OCI-LY7 (cell line): ENCODE results near the gene ELAC2. TPM values are rescaled to one million over a fixed set of nuclear protein-coding genes. Genes with fewer than 3 reads are reported as not detected.

Experiments
- BruUV-seq: library from RNA; stranded (reverse); fragments of 400-500 nt; replicated peaks from 2 replicates; lab custom pipeline; 2021; lab: Mats Ljungman, UMichigan
- CTCF ChIA-PET: fragments of 300-600 bp; sonication (Branson Sonifier 250); formaldehyde crosslinking; loops from one replicate; lab custom pipeline; 2022; ENCODE audit warnings: antibody characterized with exemption; ENCODE audit not compliant: unreplicated experiment; lab: Charles Lee
- POLR2A ChIA-PET: fragments of 300-600 bp; sonication (Branson Sonifier 250); formaldehyde crosslinking; loops from one replicate; lab custom pipeline; 2022; ENCODE audit warnings: antibody characterized with exemption; lab: Charles Lee
- DNase-seq: peaks from one replicate; pipeline ENCODE4 v3.0.0-alpha.2; 2015; ENCODE audit warnings: low spot score
- H2AFZ ChIP-seq: fragments of 200-600 bp; sonication (generic), shearing (Covaris generic); 2 replicates; pipeline ENCODE4 v1.6.1; 2014; ENCODE audit warnings: mild to moderate bottlenecking, antibody characterized with exemption, low read length, moderate library complexity
- H3K27ac ChIP-seq: fragments of 200-600 bp; sonication (generic); 2 replicates; pipeline ENCODE4 v1.5.1; 2014; ENCODE audit warnings: mixed run types, low read depth, mild to moderate bottlenecking, moderate library complexity, low read length, inconsistent platforms; ENCODE audit not compliant: poor library complexity, severe bottlenecking
- H3K36me3 ChIP-seq: fragments of 200-600 bp; sonication (generic); 2 replicates; pipeline ENCODE4 v1.6.1; 2014; ENCODE audit warnings: mild to moderate bottlenecking, antibody characterized with exemption, low read length, moderate library complexity, mixed read lengths; ENCODE audit not compliant: insufficient read depth
- H3K4me1 ChIP-seq: fragments of 200-600 bp; sonication (generic); 2 replicates; pipeline ENCODE4 v1.5.1; 2014; ENCODE audit warnings: mild to moderate bottlenecking, low read length; ENCODE audit not compliant: insufficient read depth, poor library complexity, severe bottlenecking
- H3K4me2 ChIP-seq: fragments of 200-600 bp; sonication (generic); 2 replicates; pipeline ENCODE4 v1.6.1; 2014; ENCODE audit warnings: mild to moderate bottlenecking, low read length
- H3K4me3 ChIP-seq: fragments of 200-600 bp; sonication (generic); 2 replicates; pipeline ENCODE4 v1.5.1; 2014; ENCODE audit warnings: mild to moderate bottlenecking, low read depth, low read length; ENCODE audit not compliant: poor library complexity, severe bottlenecking
- H3K79me2 ChIP-seq: fragments of 200-600 bp; sonication (generic); 2 replicates; pipeline ENCODE4 v1.6.1; 2016; ENCODE audit warnings: low read depth, mild to moderate bottlenecking, low read length, moderate library complexity, mixed read lengths; ENCODE audit not compliant: insufficient read depth
- H3K9me2 ChIP-seq: fragments of 200-600 bp; sonication (generic); 2 replicates; pipeline ENCODE4 v1.6.1; 2016; ENCODE audit warnings: mild to moderate bottlenecking, low read length, mixed read lengths; ENCODE audit not compliant: insufficient read depth
- H3K9me3 ChIP-seq: fragments of 200-600 bp; sonication (generic); 2 replicates; pipeline ENCODE4 v1.6.1; 2014; ENCODE audit warnings: mild to moderate bottlenecking, mixed run types, low read length, mixed read lengths
- H4K20me1 ChIP-seq: fragments of 200-600 bp; sonication (generic); 2 replicates; pipeline ENCODE4 v1.6.1; 2014; ENCODE audit warnings: mild to moderate bottlenecking, antibody characterized with exemption, low read length, moderate library complexity, mixed read lengths; ENCODE audit not compliant: insufficient read depth
- CTCF ChIP-seq: fragments of 200-600 bp; sonication (generic); conservative IDR thresholded peaks from 2 replicates; pipeline ENCODE4 v1.5.1; 2014; ENCODE audit warnings: mild to moderate bottlenecking, antibody characterized with exemption, low read length, moderate library complexity, mixed read lengths
- EZH2phosphoT487 ChIP-seq: fragments of 200-600 bp; sonication (generic); IDR thresholded peaks from 2 replicates; pipeline ENCODE4 v1.6.1; 2018; ENCODE audit warnings: low read depth, borderline replicate concordance, mild to moderate bottlenecking, mixed run types, antibody characterized with exemption, low read length, moderate library complexity, mixed read lengths
- intact Hi-C: fragments of 100-400 bp; cut with micrococcal nuclease; formaldehyde crosslinking; loops from one replicate; pipeline ENCODE4 v1.10.0; 2022; ENCODE audit not compliant: unreplicated experiment
- total RNA-seq, 2 experiments: library from RNA; depleted of rRNA in 1 of 2; stranded (reverse); fragments of >200 nt in 1 of 2; shearing (Covaris generic) in 1 of 2; gene quantifications; 2 replicates each; pipeline ENCODE4 v1.2.3, GENCODE V29; 2014 to 2022

Gene ELAC2
- total RNA-seq, 2 experiments from 2014 or later = 90.7 to 127 TPM

DNA sequence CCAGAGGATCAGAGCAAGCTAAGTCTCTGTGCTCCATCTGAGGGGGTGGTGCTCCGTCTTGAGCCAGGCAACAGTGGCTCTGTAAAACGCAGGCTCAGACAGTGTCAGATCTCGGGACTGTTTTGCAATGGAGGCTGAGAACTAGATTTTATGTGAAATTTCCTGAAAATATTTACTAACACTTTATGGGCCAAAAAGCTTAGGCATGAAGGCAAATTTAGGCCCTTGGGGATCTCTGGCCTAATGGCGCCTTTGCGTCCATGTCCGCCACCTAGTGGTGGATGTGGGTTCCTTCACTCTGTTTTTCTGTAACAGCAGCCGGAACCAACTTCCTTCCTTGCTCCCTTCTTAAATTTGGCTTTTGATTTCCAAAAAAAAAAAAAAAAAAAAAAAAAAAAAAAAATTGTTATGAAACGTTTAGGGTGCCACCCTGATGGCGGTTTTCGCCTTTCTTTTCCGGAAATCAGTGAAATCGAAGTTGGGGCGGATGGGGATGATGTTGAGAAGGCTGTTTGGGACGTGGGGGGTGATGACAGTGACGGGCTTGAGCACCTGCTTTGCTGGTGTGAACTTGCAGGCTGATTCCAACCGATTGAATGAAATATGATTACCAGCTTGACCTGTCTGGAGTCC lies 14.0 kb upstream of the ELAC2 start:
- H3K27ac ChIP-seq = no peak overlapping the region
- POLR2A ChIA-PET = interaction anchor here (3.5 kb wide), 1 partner anchor 14 kb away, joined by 21 read pairs; the partner anchor contains the start of gene ELAC2
- no TSS peak for BruUV-seq
- CTCF ChIA-PET = interaction anchor here (2.2 kb wide), 1 partner anchor 13 kb away, joined by 10 read pairs; the partner anchor contains the start of gene ELAC2
- H4K20me1 ChIP-seq = no peaks in the 10 kb centered on the region
- no peaks in the 10 kb centered on the region for H3K4me1 ChIP-seq
- intact Hi-C loops = no loop called here
- H3K79me2 ChIP-seq = no peaks in the 10 kb centered on the region
- peak overlapping the region; percentile 88; the same call in 1 of the 2 replicates for H2AFZ ChIP-seq
- no peaks in the 10 kb centered on the region for H3K9me3 ChIP-seq
- no peaks in the 10 kb centered on the region for H3K36me3 ChIP-seq
- no peak overlapping the region for H3K4me2 ChIP-seq
- H3K9me2 ChIP-seq = no peaks in the 10 kb centered on the region
- peak; percentile 74 for DNase-seq
- H3K4me3 ChIP-seq = no peak overlapping the region
- TF ChIP-seq CTCF (peak; percentile 91), EZH2phosphoT487 (no peak)

DNA sequence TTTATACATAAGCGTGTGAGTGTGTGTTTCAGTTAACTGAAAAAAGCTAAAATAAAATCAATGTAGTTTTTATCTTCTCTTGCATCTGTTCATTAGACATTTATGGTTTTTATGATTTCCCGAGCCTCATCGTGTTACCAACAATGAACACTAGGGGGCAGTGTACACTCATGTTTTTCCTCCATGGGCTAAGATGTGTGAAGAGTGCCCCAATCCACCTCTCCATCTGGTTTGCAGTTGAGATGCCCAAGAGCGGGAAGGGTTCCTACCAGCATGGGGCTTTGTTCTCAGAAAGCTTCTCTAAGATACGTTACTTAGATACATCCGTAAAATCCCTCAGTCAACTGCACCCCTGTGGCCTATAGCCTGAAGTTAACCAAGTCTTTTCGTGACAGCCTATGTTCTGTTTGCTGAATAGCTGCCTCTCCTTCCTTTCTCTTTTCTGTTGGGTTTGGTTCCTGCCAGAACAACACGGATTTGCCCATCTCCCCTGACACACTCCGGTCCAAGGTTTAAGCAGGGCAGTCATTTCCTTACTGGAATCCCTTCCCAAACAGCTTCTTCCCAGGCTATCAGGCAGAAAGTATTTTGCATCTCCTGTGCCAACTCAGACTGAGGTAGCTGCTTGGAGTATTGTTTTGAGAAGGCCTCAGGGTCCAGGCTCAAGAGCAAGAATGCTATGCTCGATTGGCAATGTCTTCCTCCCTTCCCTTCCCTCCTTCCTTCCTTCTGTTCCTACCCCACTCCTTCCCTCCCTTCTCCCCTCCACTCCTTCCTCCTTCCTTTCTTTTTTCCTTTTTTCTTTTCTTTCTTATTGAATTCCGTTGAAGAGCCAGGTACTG lies 12.9 kb upstream of the ELAC2 start:
- Histone ChIP-seq H2AFZ (peak overlapping the region; percentile 88; the same call in 1 of the 2 replicates), H3K4me2 (no peak overlapping the region), H3K4me1 (no peaks in the 10 kb centered on the region), H3K79me2 (no peaks in the 10 kb centered on the region), H4K20me1 (no peaks in the 10 kb centered on the region), H3K36me3 (no peaks in the 10 kb centered on the region), H3K27ac (no peak overlapping the region), H3K9me2 (no peaks in the 10 kb centered on the region), H3K4me3 (no peak overlapping the region), H3K9me3 (no peaks in the 10 kb centered on the region)
- CTCF ChIA-PET = interaction anchor here (2.2 kb wide), 1 partner anchor 12 kb away, joined by 10 read pairs; the partner anchor contains the start of gene ELAC2
- intact Hi-C loops = no loop called here
- POLR2A ChIA-PET = interaction anchor here (0.6 to 3.5 kb wide), 4 partner anchors 9 to 595 kb away, joined by 3 to 21 read pairs (median 4); partner anchors contain the start of gene ELAC2
- DNase-seq = peak; percentile 62
- TF ChIP-seq CTCF = peak; percentile 93
- TF ChIP-seq EZH2phosphoT487 = no peak
- no TSS peak for BruUV-seq
